Activated CD4-positive, alpha-beta T cell treated with anti-CD3 and anti-CD28 coated beads, Interleukin-10, Interleukin-2, amounts not matched to agents 100 ng/mL and 50 ng/mL, durations not matched to agents 16 hours and 8 hours (primary cell): ENCODE results near the gene LIMS2.
A peak's percentile ranks its signal among the peaks of the same experiment; 100 is the strongest.

Source experiments
- DNase-seq: peaks from one replicate; pipeline ENCODE4 v3.0.0-alpha.2; 2020

Gene LIMS2

GRCh38 chr2:127675331-127676261 is at the start of gene LIMS2:
Gene LIMS2, minus strand, starts transcription at chr2:127675530. Its CDS starts 506 bp downstream, at chr2:127675024.
- no peak for DNase-seq

GRCh38 chr2:127722807-127723206 is 47.5 kb upstream of the LIMS2 start:
- no peak for DNase-seq

GRCh38 chr2:127721978-127722355 is 46.6 kb upstream of the LIMS2 start:
- no peak for DNase-seq

GRCh38 chr2:127721311-127721977 is 46.1 kb upstream of the LIMS2 start:
- no peak for DNase-seq

- DNase-seq: no peak
These were observed 44.2 kb upstream of the LIMS2 start for GRCh38 chr2:127719301-127720218.

- DNase-seq: no peak
These were observed 42.9 kb upstream of the LIMS2 start for GRCh38 chr2:127718271-127718670.

GRCh38 chr2:127715778-127716449 is 40.6 kb upstream of the LIMS2 start:
- DNase-seq: no peak

GRCh38 chr2:127713562-127713961 is 38.2 kb upstream of the LIMS2 start:
- DNase-seq: no peak

- no peak for DNase-seq
These were observed 37.7 kb upstream of the LIMS2 start for GRCh38 chr2:127712999-127713398.

- DNase-seq: no peak
These were observed 34.0 kb upstream of the LIMS2 start for GRCh38 chr2:127709336-127709735.

GRCh38 chr2:127707890-127708648 is 32.7 kb upstream of the LIMS2 start:
- DNase-seq: no peak

GRCh38 chr2:127706215-127706990 is 31.1 kb upstream of the LIMS2 start:
- no peak for DNase-seq

GRCh38 chr2:127705391-127706065 is 30.2 kb upstream of the LIMS2 start:
- DNase-seq: no peak

GRCh38 chr2:127704641-127705390 is 29.5 kb upstream of the LIMS2 start:
- DNase-seq: no peak

GRCh38 chr2:127703282-127703681 is 28.0 kb upstream of the LIMS2 start:
- no peak for DNase-seq

GRCh38 chr2:127702395-127703009 is 27.2 kb upstream of the LIMS2 start:
- no peak for DNase-seq

GRCh38 chr2:127701651-127702394 is 26.5 kb upstream of the LIMS2 start:
- DNase-seq: peak; percentile 87

- DNase-seq: peak; percentile 96
These were observed 25.9 kb upstream of the LIMS2 start, which contains the start of gene SFT2D3 for GRCh38 chr2:127701193-127701650. Gene SFT2D3, plus strand, starts transcription at chr2:127701497. Its CDS starts 32 bp downstream, at chr2:127701529.
